Measurements from ENCODE around the gene COL6A2.

The COL6A2 gene

DNA sequence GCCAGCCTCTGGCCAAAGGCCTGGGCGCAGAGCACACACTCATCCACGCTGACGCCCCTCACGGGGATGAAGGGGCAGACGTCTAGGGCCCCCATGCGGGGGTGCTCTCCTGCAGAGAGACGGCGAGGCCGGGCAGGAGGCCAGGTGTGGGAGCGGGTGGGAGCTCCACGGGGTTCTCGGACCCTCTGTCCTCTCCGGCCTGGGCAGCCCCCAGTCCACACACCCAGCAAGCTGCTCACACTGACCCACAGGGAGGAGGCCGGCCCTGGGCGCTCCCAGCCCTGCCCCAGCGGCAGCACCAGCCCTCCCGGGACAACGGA is 55.0 kb downstream of the COL6A2 start:
- no peak overlapping the region for H2BK12ac ChIP-seq (ENCODE audit: low read length)
- no peak for DNase-seq
- H2AFZ ChIP-seq (ENCODE audit: insufficient read depth, low read length, poor library complexity), result peak overlapping the region; percentile 33
- no peak overlapping the region for H3K18ac ChIP-seq (ENCODE audit: low read length)
- no peak overlapping the region for H3K4me2 ChIP-seq (ENCODE audit: low read length)
- no peak overlapping the region for H3K9ac ChIP-seq (ENCODE audit: low read length)
- no peak overlapping the region for H4K12ac ChIP-seq (ENCODE audit: low read depth, low read length)
- peaks cover 0 to 5% of the 10 kb centered on the region in 2 experiments for H3K36me3 ChIP-seq (ENCODE audit: control insufficient read depth in 1 of 2, insufficient read depth in 2 of 2, low read length in 2 of 2)
- H3K79me1 ChIP-seq (ENCODE audit: low read length), result no peaks in the 10 kb centered on the region
- H3K27me3 ChIP-seq (ENCODE audit: insufficient read depth, low read length), result no peaks in the 10 kb centered on the region
- no peak overlapping the region for H3K4me3 ChIP-seq (ENCODE audit: low read depth, low read length)
- H2BK120ac ChIP-seq (ENCODE audit: insufficient read depth, low read length, poor library complexity), result no peak overlapping the region
- no peak overlapping the region for H3K4ac ChIP-seq (ENCODE audit: low read depth, low read length)
- no peak overlapping the region for H2AK5ac ChIP-seq (ENCODE audit: low read length)
- H3K14ac ChIP-seq (ENCODE audit: low read length), result no peak overlapping the region
- H3K79me2 ChIP-seq (ENCODE audit: control insufficient read depth, insufficient read depth, low read length, poor library complexity), result peaks cover 2% of the 10 kb centered on the region
- no peaks in the 10 kb centered on the region for H3K9me3 ChIP-seq (ENCODE audit: insufficient read depth, low read depth, low read length)
- H3K23ac ChIP-seq (ENCODE audit: low read length), result no peak overlapping the region
- no peak overlapping the region for H2BK5ac ChIP-seq (ENCODE audit: low read depth, low read length, poor library complexity)
- H4K91ac ChIP-seq (ENCODE audit: low read depth, low read length), result no peak overlapping the region
- H4K8ac ChIP-seq (ENCODE audit: low read depth, low read length), result peak overlapping the region; percentile 9
- no CpG with 5 or more reads among the region's 18 CpGs for WGBS (ENCODE audit: extremely low coverage, insufficient coverage, insufficient read length)
- H3K4me1 ChIP-seq (ENCODE audit: control insufficient read depth in 1 of 2, insufficient read depth in 2 of 2, low read length in 2 of 2), result peaks cover 6 to 13% of the 10 kb centered on the region in 2 experiments
- no peak overlapping the region for H3K27ac ChIP-seq (ENCODE audit: low read depth, low read length)

- WGBS (ENCODE audit: extremely low coverage, insufficient coverage, insufficient read length), result no CpG with 5 or more reads among the region's 33 CpGs
- H2AK5ac ChIP-seq (ENCODE audit: low read length), result peak overlapping the region; percentile 55
Observed at GRCh38 chr21:46153247-46154154, 55.6 kb downstream of the COL6A2 start.

DNA sequence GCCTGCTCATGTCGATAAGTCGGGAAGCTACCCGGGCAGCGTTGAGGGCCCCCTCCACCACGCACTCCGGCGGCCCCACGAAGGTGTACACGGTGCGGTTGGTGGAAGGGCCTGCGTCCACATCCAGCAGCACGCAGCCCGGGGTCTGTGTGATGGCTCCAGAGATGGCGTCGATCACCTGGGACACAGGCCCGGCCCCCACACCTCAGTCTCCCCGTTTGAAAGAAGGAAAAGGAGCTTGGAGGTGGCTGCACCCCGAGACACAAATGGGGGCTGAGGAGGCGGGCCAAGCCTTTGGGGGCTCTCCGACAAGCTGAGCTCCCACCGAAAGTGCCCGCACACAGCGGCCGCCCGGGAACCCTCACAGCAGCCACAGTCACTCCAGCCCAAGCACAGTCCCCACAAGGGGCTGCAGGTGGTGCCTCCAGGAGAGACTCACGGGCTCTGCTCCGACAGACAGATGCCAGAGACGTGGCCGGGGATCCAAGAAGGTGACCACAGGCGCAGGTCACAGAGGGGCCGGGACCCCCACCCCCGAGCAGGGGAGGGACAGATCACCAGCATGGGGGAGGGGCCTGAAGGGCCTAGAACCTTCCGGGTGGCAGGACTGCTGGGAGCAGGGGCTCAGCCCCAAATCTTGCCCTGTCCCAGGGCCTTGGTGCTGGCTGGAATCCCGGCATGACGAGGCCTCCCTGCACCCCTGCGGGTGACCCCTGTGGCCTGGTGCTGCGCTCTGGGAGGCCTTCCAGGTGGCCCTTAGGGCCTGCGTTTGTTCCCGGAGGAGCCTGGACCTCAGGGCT is 56.4 kb downstream of the COL6A2 start:
- Histone ChIP-seq H3K4me2 (ENCODE audit: low read length) (no peak overlapping the region), H3K4me3 (ENCODE audit: low read depth, low read length) (no peak overlapping the region), H3K23ac (ENCODE audit: low read length) (no peak overlapping the region), H2BK12ac (ENCODE audit: low read length) (no peak overlapping the region), H3K14ac (ENCODE audit: low read length) (no peak overlapping the region), H3K18ac (ENCODE audit: low read length) (no peak overlapping the region), H3K79me1 (ENCODE audit: low read length) (no peaks in the 10 kb centered on the region), H3K4ac (ENCODE audit: low read depth, low read length) (no peak overlapping the region), H3K9ac (ENCODE audit: low read length) (no peak overlapping the region), H4K12ac (ENCODE audit: low read depth, low read length) (no peak overlapping the region), H2BK5ac (ENCODE audit: low read depth, low read length, poor library complexity) (no peak overlapping the region), H2AFZ (ENCODE audit: insufficient read depth, low read length, poor library complexity) (no peak overlapping the region), H2AK5ac (ENCODE audit: low read length) (no peak overlapping the region), H4K8ac (ENCODE audit: low read depth, low read length) (no peak overlapping the region), H3K4me1 (ENCODE audit: control insufficient read depth in 1 of 2, insufficient read depth in 2 of 2, low read length in 2 of 2) (peaks cover 6 to 13% of the 10 kb centered on the region in 2 experiments), H4K91ac (ENCODE audit: low read depth, low read length) (no peak overlapping the region), H3K36me3 (ENCODE audit: control insufficient read depth in 1 of 2, insufficient read depth in 2 of 2, low read length in 2 of 2) (peaks cover 0 to 5% of the 10 kb centered on the region in 2 experiments), H3K27me3 (ENCODE audit: insufficient read depth, low read length) (no peaks in the 10 kb centered on the region), H3K79me2 (ENCODE audit: control insufficient read depth, insufficient read depth, low read length, poor library complexity) (peaks cover 2% of the 10 kb centered on the region), H3K9me3 (ENCODE audit: insufficient read depth, low read depth, low read length) (no peaks in the 10 kb centered on the region), H2BK120ac (ENCODE audit: insufficient read depth, low read length, poor library complexity) (no peak overlapping the region), H3K27ac (ENCODE audit: low read depth, low read length) (no peak overlapping the region)
- DNase-seq, result no peak
- WGBS (ENCODE audit: extremely low coverage, insufficient coverage, insufficient read length), result no CpG with 5 or more reads among the region's 39 CpGs

More at GRCh38 chr21:46153247-46154154, 55.6 kb downstream of the COL6A2 start:
- Histone ChIP-seq H3K4me1 (ENCODE audit: control insufficient read depth in 1 of 2, insufficient read depth in 2 of 2, low read length in 2 of 2) (peaks cover 6 to 13% of the 10 kb centered on the region in 2 experiments), H3K9me3 (ENCODE audit: insufficient read depth, low read depth, low read length) (no peaks in the 10 kb centered on the region), H3K4me3 (ENCODE audit: low read depth, low read length) (no peak overlapping the region), H2AFZ (ENCODE audit: insufficient read depth, low read length, poor library complexity) (peak overlapping the region; percentile 33), H3K14ac (ENCODE audit: low read length) (peak overlapping the region; percentile 37), H3K4ac (ENCODE audit: low read depth, low read length) (no peak overlapping the region), H2BK5ac (ENCODE audit: low read depth, low read length, poor library complexity) (no peak overlapping the region), H3K36me3 (ENCODE audit: control insufficient read depth in 1 of 2, insufficient read depth in 2 of 2, low read length in 2 of 2) (peaks cover 0 to 5% of the 10 kb centered on the region in 2 experiments), H3K18ac (ENCODE audit: low read length) (peak overlapping the region; percentile 27), H2BK120ac (ENCODE audit: insufficient read depth, low read length, poor library complexity) (peak overlapping the region; percentile 0), H3K9ac (ENCODE audit: low read length) (no peak overlapping the region), H3K27ac (ENCODE audit: low read depth, low read length) (no peak overlapping the region), H4K8ac (ENCODE audit: low read depth, low read length) (peak overlapping the region; percentile 11), H3K79me2 (ENCODE audit: control insufficient read depth, insufficient read depth, low read length, poor library complexity) (peaks cover 2% of the 10 kb centered on the region), H3K27me3 (ENCODE audit: insufficient read depth, low read length) (no peaks in the 10 kb centered on the region), H3K23ac (ENCODE audit: low read length) (no peak overlapping the region), H3K79me1 (ENCODE audit: low read length) (no peaks in the 10 kb centered on the region), H4K12ac (ENCODE audit: low read depth, low read length) (no peak overlapping the region), H4K91ac (ENCODE audit: low read depth, low read length) (peak overlapping the region; percentile 3), H2BK12ac (ENCODE audit: low read length) (peak overlapping the region; percentile 12), H3K4me2 (ENCODE audit: low read length) (peak overlapping the region; percentile 20)
- DNase-seq, result no peak

DNA sequence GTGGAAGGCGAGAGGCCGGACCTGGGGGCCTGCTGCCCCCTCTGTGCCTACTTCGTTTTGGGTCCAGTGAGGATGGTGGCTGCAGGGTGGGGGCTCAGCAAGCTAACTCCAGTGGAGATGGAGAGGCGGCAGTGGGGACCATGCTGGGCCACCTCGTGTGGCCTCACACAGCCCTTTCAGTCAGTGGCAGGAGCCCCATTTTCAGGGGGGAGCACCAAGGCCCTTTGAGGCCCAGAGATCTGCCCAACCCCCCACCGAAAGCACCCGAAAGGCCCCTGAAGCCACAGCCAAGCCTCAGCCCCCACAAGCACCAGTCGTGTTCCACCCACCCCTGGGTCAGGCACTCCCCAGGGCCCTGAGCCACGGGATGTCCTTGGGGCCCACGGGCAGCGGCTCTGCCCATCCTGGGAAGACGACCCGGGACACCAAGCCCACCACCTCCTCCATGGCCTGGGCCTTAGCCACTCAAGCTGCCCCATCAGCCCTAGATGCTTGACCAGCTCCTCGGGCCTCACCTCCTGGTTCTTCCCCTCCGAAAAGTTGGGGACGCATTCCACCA is 57.1 kb downstream of the COL6A2 start:
- Histone ChIP-seq H3K36me3 (ENCODE audit: control insufficient read depth in 1 of 2, insufficient read depth in 2 of 2, low read length in 2 of 2) (peaks cover 0 to 5% of the 10 kb centered on the region in 2 experiments), H4K8ac (ENCODE audit: low read depth, low read length) (no peak overlapping the region)
- WGBS (ENCODE audit: extremely low coverage, insufficient coverage, insufficient read length), result no CpG with 5 or more reads among the region's 16 CpGs

More for the DNA sequence above, 57.1 kb downstream of the COL6A2 start:
- Histone ChIP-seq H3K9ac (ENCODE audit: low read length) (no peak overlapping the region), H3K27me3 (ENCODE audit: insufficient read depth, low read length) (no peaks in the 10 kb centered on the region), H4K12ac (ENCODE audit: low read depth, low read length) (no peak overlapping the region), H2AFZ (ENCODE audit: insufficient read depth, low read length, poor library complexity) (no peak overlapping the region), H3K9me3 (ENCODE audit: insufficient read depth, low read depth, low read length) (no peaks in the 10 kb centered on the region), H2AK5ac (ENCODE audit: low read length) (no peak overlapping the region), H2BK5ac (ENCODE audit: low read depth, low read length, poor library complexity) (no peak overlapping the region), H2BK12ac (ENCODE audit: low read length) (no peak overlapping the region), H3K18ac (ENCODE audit: low read length) (no peak overlapping the region), H2BK120ac (ENCODE audit: insufficient read depth, low read length, poor library complexity) (no peak overlapping the region), H3K4me1 (ENCODE audit: control insufficient read depth in 1 of 2, insufficient read depth in 2 of 2, low read length in 2 of 2) (peaks cover 6 to 13% of the 10 kb centered on the region in 2 experiments), H3K27ac (ENCODE audit: low read depth, low read length) (no peak overlapping the region), H3K79me1 (ENCODE audit: low read length) (no peaks in the 10 kb centered on the region), H3K23ac (ENCODE audit: low read length) (no peak overlapping the region), H3K14ac (ENCODE audit: low read length) (no peak overlapping the region), H4K91ac (ENCODE audit: low read depth, low read length) (no peak overlapping the region), H3K4me3 (ENCODE audit: low read depth, low read length) (no peak overlapping the region), H3K4ac (ENCODE audit: low read depth, low read length) (no peak overlapping the region), H3K79me2 (ENCODE audit: control insufficient read depth, insufficient read depth, low read length, poor library complexity) (peaks cover 2% of the 10 kb centered on the region), H3K4me2 (ENCODE audit: low read length) (no peak overlapping the region)
- DNase-seq, result no peak
